GM12801 (cell line): ENCODE data around the gene SYT7.

Source experiments
- TF ChIP-seq, protein P1 (sequence below): IDR thresholded peaks from one replicate; pipeline ENCODE4 v1.5.1; 2011; ENCODE audit warnings: control low read depth; ENCODE audit not compliant: insufficient read length; ENCODE audit errors: extremely low read depth

The SYT7 gene

DNA sequence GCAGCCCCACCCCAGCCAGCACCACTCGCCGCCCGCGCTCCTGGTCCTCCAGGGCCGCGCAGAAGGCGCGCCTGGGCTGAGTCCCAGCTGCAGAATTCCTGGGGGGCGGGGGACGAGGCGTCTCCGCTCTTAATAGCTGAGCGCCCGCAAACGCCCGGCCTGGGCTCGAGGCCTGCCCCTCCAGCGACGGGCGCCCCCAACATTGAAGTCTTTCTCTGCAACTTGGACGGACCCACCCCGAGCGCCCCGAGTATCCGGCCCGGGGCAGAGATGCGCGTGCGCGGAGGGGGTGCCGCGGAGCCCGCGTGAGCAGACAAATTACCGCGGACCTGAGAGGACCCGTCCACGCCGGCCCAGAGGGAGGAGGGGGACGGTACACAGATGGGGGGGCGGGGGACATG lies 6.7 kb upstream of the SYT7 start:
- TF ChIP-seq, protein P1, sequence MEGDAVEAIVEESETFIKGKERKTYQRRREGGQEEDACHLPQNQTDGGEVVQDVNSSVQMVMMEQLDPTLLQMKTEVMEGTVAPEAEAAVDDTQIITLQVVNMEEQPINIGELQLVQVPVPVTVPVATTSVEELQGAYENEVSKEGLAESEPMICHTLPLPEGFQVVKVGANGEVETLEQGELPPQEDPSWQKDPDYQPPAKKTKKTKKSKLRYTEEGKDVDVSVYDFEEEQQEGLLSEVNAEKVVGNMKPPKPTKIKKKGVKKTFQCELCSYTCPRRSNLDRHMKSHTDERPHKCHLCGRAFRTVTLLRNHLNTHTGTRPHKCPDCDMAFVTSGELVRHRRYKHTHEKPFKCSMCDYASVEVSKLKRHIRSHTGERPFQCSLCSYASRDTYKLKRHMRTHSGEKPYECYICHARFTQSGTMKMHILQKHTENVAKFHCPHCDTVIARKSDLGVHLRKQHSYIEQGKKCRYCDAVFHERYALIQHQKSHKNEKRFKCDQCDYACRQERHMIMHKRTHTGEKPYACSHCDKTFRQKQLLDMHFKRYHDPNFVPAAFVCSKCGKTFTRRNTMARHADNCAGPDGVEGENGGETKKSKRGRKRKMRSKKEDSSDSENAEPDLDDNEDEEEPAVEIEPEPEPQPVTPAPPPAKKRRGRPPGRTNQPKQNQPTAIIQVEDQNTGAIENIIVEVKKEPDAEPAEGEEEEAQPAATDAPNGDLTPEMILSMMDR = no peak

DNA sequence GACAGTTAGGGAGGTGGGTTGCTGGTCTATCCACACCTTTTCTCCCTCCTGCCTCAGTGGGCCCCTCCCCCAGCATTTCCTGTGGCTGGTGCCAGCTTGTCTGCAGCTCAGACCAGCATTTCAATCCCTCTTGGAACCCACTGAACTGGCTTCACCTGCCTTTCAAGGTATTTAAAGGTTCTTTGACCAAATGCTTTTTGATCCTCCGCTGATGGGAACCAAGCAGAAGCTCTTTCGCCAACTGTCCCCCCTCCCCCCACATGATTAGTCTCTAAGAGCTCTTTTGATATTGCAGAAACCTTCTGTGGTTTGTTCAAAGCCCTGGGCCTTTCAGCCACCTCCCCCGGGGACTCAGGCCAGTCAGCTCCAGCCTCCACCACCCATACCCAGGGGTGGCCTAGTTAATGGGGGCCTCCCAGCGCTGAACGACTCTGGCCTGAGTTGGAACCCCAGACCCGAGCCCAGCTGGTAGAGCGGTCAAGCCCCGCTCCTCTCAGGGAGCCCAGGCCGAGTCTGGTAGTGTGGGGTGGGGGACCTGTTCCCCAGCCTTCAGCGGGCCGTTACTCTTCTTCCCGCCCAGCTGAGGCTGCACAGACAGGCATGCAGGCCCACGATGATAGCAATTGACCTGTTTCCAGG lies 6.0 kb upstream of the SYT7 start:
- TF ChIP-seq, protein P1 = no peak

DNA sequence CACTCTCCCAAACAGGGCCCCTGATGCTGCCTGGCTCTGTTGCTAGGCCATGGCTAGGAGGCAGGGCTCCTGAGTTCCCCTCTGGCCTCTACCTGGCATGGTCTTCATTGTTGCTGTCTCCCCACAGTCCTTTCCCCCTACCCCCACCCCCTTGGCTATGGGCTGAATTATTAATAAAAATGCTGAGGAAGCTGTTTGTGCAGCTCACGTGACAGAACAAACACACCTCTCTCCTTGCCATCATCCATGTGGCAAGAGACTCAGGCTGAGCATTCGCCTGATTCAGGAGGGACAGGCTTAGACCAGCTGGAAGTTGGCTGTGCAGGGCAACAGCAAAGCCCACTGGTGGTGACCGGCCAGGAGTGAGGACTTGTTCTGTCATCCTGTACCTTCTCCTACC lies 4.2 kb upstream of the SYT7 start:
- TF ChIP-seq, protein P1 = no peak

DNA sequence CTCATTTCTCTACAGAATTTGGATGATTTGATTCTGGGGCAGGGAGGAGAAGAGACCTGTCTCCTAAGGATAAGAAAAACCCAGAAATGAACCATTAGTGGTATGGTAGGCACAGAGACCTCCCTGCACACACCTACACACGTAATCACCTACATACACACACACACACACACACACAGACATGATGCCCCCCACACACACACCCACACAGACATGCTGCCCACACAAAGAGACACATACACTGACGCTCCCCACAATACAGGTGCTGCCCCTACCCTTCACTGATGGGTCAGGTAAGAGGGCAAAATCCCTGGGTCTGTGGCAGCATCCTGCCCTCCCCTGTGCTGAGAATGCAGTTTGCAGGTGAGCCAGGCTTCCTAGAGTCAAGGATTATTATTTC lies 1.1 kb upstream of the SYT7 start:
- TF ChIP-seq, protein P1 = no peak

DNA sequence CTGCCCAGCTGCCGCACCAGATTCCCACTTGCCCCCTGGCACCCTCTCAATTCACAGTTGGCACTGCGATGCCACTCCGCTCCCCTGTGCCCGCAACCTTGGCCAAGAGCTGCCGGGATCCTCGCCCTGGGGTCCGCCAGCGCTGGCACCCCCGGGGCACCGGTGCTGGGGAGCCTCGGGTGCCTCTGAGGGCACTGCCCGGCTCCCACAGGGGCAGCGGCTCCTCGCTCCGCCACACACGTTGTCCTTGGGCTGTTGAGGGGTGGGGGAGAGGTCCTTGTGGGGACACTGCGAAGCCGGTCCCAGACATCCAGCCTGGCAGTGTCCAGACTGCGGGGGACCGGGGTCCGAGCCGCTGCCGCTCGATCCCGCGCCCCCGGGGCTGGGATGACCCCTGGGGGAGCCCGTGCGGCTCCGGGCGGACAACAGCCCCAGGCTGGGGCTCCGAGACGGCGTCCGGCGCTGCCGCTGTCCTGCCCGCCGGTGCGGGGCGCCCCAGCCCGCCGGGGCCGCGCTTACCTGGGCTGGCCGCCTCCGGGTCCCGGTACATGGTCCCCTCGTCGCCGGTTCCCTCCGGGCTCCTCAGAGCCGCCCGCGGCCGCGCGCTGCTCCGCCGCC lies 496 bp downstream of the SYT7 start:
- TF ChIP-seq, protein P1 = no peak

DNA sequence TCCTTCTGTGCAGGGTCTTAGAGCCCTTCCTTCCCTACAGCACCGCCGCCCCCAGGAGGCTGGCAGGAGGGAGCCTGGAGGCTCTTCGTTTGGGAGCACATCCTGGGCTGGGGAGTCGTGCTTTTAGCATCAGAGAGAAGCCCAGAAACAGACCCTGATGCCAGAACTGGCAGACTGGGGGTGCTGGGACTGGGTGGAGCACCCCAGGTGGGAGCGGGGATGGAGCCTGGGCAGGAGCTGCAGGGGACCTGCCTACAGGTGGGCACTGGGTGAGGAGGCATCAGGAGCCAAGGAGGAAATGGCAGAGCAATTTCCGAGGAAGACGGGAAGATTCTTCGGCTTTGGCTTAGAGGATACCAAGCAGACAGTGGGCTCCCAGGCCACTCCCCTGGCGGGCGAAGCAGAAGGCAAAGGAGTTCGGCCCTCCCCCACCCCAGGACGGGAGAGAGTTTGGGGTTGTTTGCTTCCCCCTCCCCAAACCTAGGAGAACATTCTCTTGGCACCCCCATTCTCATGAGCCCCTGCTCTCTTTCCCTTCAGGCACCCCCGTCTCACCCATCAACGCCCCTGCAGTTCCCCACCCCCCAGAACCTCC lies 1.1 kb downstream of the SYT7 start:
- TF ChIP-seq, protein P1 = no peak

DNA sequence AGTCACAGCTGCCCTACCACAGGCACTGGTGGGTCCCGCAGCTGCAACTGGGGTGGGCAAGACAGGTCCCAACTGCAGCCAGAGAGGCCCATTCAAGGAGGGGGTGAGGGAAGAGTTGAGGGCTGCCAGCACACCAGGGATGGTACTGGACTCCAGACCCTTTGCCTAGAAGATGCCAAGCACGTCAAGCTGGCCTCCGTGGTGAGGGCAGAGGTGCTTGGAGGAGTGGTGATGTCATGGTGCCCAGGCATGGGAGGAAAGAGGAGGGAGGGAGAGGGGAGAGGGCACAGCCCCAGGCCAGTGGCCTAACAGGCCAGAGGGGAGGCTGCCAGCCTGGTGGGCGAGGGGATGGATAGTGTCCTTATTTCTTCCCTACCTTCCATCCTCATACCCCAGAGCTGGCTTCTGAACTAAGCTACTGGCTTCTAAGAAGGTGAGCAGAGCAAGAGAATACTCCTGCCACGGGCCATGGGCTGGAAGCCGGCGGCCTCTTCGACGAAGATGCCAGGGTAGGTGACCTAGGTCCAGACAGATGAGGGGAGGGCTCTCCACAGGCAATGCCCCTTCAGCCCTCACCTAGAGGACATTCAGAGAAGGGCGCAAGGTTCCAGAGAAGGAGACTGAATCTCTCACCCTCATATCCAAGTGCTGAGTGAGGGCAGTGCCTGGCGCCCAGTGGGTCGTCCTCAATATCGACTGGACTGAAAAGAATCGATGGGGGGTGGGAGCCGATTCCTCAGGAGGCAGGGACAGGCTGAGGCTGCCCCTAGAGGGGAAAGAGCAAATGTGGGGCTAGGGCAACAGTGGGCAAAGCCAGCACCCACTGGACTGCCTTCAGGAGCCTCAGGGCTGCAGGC lies 1.8 kb downstream of the SYT7 start:
- TF ChIP-seq, protein P1 = no peak
